Mesenteric fat pad (tissue), 1 donor: ENCODE measurements around the gene PGAM1. TPM values are rescaled to one million over a fixed set of nuclear protein-coding genes. Genes with fewer than 3 reads are reported as not detected.
"Not testable (repeated sequence)": the region's sequence is repeated elsewhere in the genome, so short reads cannot be mapped to it uniquely, and the experiment has no call there.

Experiments used
- DNase-seq: peaks from one replicate; pipeline ENCODE4 v3.0.0-alpha.2; 2020; ENCODE audit warnings: low spot score
- long read RNA-seq: library from polyadenylated mRNA; unstranded; transcript quantifications from one replicate; pipeline ENCODE4 v2.0.0, GENCODE V29; 2020
- total RNA-seq: library from RNA; stranded (reverse); fragmentation: NEBNext Ultra II Directional; extraction: Animal tissue kit (Norgen Biotek cat#: 25700); gene quantifications from one replicate; pipeline ENCODE4 v1.2.1, GENCODE V29; 2021
- donor health status: DM: yes; HTN: yes; CAD: no.

Gene PGAM1
- 190 TPM for total RNA-seq
- long read RNA-seq, transcript PGAM1-201 (4 exons, 1,830 nt) = major isoform, 1,455 of 1,514 reads
- long read RNA-seq, partial matches to known transcripts = 51 of 1,514 reads
- long read RNA-seq, other reads (novel, unspliced or antisense) = 8 of 1,514 reads

DNA sequence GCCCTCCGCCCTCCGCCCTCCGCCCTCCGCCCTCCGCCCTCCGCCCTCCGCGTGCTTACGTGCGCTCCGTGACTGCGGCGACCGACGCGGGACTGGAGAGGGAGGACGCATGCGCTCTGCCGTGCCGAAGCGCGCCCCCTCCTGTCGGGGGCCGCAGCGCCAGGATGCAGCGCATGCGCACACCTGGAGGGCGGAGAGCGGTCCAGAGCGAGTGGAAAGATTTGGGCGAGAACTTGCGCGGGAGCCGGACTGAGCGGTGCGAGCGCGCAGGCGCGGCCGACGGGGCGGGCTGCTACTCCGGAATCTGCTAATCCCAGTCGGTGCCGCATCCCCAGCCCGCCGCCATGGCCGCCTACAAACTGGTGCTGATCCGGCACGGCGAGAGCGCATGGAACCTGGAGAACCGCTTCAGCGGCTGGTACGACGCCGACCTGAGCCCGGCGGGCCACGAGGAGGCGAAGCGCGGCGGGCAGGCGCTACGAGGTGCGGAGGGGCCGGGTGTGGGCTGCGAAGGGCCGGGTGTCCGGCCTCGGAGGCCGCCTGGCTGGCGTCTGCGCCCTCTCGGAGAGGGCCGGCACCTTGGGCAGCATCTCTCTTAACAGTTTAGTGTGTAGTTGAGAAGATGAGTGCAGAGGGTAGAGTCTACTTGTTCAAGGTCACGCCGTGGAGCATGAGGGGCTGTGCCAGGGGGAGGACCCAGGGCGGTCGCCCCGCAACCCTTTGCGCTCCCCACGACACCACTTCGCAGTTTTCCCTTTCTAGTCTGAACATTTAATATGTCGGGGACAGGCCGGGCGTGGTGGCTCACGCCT, at the start of gene PGAM1:
Gene PGAM1 (plus strand): TSS at position 228 of the 812 bp plus-strand sequence. CDS start 117 bp downstream, at position 345.
- peak; percentile 99 for DNase-seq

DNA sequence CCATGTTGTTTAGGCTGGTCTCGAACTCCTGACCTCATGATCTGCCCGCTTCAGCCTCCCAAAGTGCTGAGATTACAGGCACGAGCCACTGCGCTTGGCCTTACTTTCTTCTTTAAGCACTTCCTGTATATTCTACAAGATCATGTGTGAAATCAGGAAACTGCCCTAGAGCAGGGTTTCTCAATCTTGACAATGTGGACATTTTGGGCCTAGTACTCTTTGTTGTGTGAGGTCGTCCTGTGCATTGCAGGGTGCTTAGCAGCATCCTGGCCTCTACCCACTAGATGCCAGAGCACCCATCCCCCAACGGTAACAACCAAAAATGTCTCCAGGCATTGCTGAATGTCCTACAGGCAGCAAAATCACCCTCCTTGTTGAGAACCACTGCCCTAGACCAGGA, 49.6 kb upstream of the PGAM1 start:
- DNase-seq = no peak

DNA sequence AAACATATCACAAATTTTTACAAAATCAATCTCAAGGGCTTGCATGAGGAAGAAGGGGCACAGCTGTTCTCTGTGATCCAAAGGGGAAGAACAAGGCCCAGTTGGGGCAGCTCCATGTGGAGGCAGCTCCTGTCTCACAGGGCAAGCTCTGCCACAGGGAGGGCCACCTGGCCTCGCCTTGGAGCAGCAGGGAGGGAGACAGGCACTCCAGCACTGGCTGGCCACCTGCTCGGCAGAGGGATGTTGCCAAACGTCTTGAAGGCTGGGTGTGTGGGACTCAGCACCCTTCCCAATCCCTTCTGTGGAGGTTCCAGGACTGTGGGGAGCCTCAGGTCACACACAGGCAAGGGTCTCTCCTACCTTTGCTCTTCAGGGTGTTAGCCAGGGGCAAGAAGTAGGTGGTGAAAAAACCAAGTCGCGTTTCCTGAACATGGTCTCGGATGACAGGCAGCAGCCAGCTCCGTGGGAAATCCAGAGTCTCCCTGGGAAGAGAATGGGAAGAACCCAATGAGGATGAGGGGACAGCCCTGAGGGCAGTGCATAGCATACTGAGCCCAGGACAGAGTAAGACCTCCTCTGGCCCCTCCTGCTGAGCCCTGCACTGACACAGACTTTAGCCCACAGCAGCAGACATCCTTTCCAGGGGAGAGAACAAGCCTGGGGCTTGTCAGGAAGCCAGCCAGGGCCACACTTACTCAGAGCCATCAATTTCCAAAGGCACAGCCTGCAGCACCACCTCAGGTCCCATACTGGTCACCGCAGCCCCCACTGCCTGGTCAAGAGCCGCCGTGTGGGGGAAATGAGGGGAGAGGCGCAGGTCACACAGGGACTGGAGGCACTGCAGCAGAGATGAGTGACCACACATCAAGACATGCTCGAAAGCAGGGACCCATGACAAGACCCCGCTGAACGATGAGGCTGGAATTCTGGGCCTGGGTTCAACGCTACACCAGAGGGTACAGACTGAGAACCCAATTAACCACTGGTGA, 46.8 kb upstream of the PGAM1 start:
- DNase-seq = no peak

DNA sequence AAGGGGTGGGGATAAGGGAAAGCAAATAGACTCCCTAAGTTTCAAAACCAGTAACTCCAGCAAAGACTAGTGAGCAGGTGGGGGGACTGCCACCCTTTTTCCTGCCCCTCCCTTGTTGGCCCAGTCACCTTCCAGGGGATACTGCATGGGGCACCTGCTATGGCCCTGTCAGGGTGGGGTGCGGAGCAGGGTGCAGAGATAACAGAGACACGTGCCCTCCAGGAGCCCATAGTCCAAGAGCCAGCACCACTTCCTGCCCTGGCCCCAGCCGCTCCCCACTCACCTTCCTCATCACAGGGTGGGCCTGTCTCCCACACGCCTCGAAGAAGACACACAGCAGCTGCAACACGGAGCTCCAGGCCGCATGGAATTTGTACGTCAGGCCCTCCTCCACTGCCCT, 45.5 kb upstream of the PGAM1 start:
- DNase-seq = no peak

GRCh38 chr10:97381626-97382025, 44.4 kb upstream of the PGAM1 start:
- DNase-seq = no peak

DNA sequence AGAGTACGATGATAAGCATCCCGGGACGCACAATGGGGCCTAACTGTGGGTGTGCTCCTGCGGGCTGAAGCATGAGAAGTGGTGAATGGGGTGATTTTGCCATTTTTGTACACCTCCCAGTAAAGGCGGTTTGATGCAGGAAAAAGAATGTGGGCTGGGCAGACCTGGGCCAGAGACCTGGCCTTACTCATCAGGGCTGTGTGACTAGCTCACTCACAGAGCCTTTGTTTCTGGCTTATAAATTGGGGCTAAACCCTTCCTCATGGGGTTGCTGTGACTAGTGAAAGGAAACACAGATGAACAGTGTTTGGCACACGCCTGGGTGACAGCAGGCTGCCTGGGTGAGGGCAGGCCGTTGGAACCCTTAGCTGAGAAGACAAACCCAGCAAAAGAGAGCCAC, 42.8 kb upstream of the PGAM1 start:
- DNase-seq = no peak

GRCh38 chr10:97384156-97384555, 41.8 kb upstream of the PGAM1 start:
- DNase-seq = no peak

- DNase-seq = no peak
Measured at GRCh38 chr10:97384641-97385040, 41.4 kb upstream of the PGAM1 start.

GRCh38 chr10:97385565-97385964, 40.4 kb upstream of the PGAM1 start:
- DNase-seq = no peak

- no peak for DNase-seq
Measured at GRCh38 chr10:97388152-97388551, 37.8 kb upstream of the PGAM1 start.

- no peak for DNase-seq
Measured at GRCh38 chr10:97390091-97390490, 35.9 kb upstream of the PGAM1 start.

DNA sequence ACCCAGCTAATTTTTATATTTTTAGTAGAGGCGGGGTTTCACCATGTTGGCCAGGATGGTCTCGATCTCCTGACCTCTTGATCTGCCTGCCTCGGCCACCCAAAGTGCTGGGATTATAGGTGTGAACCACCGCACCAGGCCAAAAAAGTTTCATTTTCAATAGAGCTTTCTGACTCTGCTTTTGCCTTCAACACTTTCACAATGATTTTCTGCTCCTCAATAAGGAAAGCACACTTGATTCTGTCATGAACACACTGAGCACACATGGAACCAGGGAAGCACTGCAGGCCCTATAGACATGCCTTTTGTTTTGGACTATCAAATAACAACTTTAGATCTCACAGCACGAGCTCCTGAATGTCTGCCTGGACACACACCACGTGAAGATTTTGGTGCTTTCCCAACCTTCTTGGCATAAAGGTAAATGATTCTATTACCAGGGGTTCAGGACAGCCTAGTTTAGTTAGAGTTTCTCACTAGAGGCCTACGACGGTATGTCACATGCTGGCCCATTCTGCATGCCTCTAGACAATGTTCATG, 32.9 kb upstream of the PGAM1 start:
- DNase-seq = no peak

DNA sequence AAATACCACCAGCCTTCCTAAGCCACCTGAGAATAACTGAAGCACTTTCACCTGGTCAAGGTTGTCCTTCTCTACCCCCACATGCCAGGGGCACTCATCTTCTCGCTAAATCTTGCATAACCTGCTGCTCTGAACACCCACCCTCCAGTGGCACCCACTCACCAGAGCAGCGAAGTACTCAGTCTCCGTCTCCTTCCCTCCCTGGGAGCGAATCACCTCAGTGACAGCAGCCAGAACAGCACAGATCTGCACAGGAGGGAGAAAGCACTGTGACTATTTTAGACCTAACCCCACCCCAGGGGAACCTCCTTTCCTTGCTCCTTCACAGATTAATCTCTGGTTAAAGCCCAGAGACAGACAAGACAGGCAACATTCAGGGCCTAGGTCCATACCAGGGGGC, 29.9 kb upstream of the PGAM1 start:
- no peak for DNase-seq

DNA sequence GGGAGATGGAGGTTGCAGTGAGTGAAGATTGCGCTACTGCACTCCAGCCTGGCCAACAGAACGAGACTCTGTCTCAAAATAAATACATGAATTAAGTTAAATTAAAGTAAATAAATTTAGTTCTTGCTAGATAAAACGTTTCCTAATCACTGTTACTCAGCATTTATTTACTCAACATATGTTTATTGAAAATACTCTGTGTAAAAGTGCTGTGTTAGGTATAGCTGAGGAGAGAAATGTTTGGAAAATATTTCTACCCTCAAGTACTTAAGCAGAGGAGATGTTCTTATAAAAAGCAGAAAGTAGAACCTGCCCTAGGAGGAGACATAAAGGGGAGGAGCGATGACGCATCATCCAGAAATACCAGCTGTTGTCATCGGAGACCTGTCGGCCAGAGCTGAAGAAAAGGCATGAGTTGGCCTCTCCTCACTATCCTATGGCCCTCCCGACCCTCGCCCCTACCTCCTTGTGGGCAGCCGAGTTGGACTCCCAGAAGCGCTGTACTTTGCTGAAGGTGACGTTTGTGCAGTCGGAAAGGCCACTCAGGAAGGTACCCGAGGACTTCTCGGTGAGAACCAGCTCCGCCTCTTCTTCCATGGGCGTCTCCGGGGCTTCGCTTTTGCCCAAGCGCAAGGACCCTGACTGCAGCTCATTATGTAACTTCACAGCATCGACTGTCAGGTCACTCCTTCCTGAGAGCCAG, 26.0 kb upstream of the PGAM1 start:
- no peak for DNase-seq

DNA sequence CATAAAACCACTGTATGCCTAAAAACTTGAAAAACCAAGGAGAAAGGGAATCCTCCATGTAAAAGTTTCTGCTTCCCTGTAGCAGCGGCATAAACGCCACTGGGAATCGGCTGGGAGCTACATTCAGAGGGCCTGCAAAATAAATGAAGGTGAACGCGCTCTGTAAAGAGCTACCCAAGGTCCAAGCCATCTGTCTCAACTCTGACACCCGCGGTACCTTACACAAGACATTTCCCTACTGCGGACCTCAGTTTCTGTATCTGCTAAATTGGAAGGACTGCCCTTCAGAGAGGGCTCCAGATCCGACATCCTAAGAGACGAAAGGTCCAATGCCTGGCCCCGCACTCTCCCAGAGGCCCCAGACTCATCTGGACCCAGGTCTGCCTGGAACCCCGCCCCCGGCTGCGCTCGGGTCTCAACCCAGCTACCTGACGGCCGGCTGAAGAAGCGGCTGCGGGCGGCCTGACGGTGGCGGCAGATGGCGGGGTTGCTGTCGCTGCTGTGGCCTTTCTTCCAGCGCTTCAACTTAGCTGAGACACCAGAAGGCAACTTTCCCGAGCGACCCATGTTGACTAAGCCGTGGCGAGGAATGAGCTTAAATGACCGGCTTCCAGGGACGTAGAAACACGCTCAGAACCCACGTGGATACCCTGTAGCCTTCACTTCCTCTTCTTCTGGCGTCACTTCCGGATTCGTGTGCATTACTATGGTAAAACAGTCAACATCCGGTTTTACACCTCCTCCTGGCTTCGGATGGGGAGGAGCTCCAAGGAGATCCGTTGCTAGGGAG, 25.1 kb upstream of the PGAM1 start, which contains the start of gene RRP12:
Gene RRP12 (minus strand): TSS at position 676 of the 790 bp plus-strand sequence. CDS start 109 bp downstream, at position 567.
- no peak for DNase-seq

GRCh38 chr10:97401455-97401919, 24.5 kb upstream of the PGAM1 start:
- no peak for DNase-seq

GRCh38 chr10:97404044-97404443, 21.9 kb upstream of the PGAM1 start:
- no peak for DNase-seq

GRCh38 chr10:97406064-97406463, 19.9 kb upstream of the PGAM1 start:
- no peak for DNase-seq

DNA sequence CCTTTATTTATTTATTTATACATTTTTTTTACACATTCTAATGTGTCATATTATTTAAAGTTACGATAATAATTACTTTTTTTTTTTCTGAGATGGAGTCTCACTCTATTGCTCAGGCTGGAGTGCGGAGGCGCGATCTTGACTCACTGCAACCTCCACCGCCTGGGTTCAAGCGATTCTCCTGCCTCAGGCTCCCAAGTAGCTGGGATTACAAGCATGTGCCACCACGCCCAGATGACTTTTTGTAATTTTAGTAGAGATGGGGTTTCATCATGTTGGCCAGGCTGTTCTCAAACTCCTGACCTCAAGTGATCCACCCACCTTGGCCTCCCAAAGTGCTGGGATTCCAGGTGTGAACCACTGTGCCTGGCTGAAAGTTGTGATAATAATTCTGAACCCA, 19.5 kb upstream of the PGAM1 start:
- DNase-seq = not testable (repeated sequence)
